ENCODE measurements around the gene DRG2.

- no peak for TF ChIP-seq CTCF (IDR thresholded peaks at IDR 0.05; ENCODE audit: control extremely low read depth in 1 of 3, insufficient read depth in 1 of 3, low read depth in 1 of 3, low read length in 3 of 3)
- TF ChIP-seq POLR2A (IDR thresholded peaks at IDR 0.05; ENCODE audit: control extremely low read depth in 1 of 2, low read depth in 2 of 2, low read length in 2 of 2), result no peak
- no peak for TF ChIP-seq POLR2AphosphoS5 (IDR thresholded peaks at IDR 0.05; ENCODE audit: low read depth, low read length)
- TF ChIP-seq NRF1 (IDR thresholded peaks at IDR 0.05; ENCODE audit: low read depth, low read length), result no peak
- TF ChIP-seq EP300 (IDR thresholded peaks at IDR 0.05; ENCODE audit: borderline replicate concordance in 1 of 2, low read depth in 2 of 2, low read length in 2 of 2), result no peak
- TF ChIP-seq BRCA1 (IDR thresholded peaks at IDR 0.05; ENCODE audit: low read depth, low read length), result no peak
- TF ChIP-seq SRF (IDR thresholded peaks at IDR 0.05; ENCODE audit: low read depth, low read length), result no peak
- no peak for TF ChIP-seq ASH2L (IDR thresholded peaks at IDR 0.05; ENCODE audit: low read length)
- no peak for TF ChIP-seq BACH1 (IDR thresholded peaks at IDR 0.05; ENCODE audit: low read length)
- TF ChIP-seq KDM5A (IDR thresholded peaks at IDR 0.05; ENCODE audit: low read length), result no peak
Observed at GRCh38 chr17:18107061-18107790, 19.5 kb downstream of the DRG2 start.
